ENCODE measurements around the gene SF3B4.

GRCh38 chr1:149884433-149885338 is 42.9 kb downstream of the SF3B4 start:
- TF ChIP-seq CTCF (IDR thresholded peaks at IDR 0.05) (no peak), POLR2A (IDR thresholded peaks at IDR 0.05) (no peak)
